ENCODE measurements around the gene TMEM41B.
"Not testable (repeated sequence)": the region's sequence is repeated elsewhere in the genome, so short reads cannot be mapped to it uniquely, and the experiment has no call there.

The TMEM41B gene

GRCh38 chr11:9277176-9277575 is 37.2 kb downstream of the TMEM41B start:
- Histone ChIP-seq H3K27me3 (ENCODE audit: low read depth) (no peaks in the 10 kb centered on the region), H3K4me3 (no peak overlapping the region), H3K36me3 (replicated peaks) (peaks cover 10% of the 10 kb centered on the region), H3K9me3 (no peaks in the 10 kb centered on the region), H3K4me1 (no peaks in the 10 kb centered on the region)
- in situ Hi-C loops (cut with MboI; ENCODE audit: low sequenced_read_pairs): no loop called here
- DNase-seq (ENCODE audit: low spot score in 2 of 2): no peak

DNA sequence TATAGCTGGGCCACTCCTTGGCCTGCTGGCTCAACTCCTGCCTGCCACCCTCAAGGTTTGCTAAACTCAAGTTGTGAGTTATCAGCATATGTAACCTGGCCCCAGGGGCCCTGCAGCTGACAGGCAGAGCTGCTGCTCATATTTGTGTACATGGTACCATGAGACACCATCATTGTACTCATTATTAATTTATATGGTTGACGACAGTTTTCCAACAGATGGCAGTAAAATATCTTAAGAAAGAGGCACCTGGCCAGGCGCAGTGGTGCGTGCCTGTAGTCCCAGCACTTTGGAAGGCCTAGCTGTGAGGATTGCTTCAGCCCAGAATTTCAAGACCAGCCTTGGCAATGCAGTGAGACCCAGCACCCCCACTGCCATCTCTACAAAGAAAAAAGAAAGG is 37.8 kb downstream of the TMEM41B start:
- Histone ChIP-seq H3K4me1 (no peaks in the 10 kb centered on the region), H3K9me3 (no peaks in the 10 kb centered on the region), H3K36me3 (replicated peaks) (peaks cover 9% of the 10 kb centered on the region), H3K27me3 (ENCODE audit: low read depth) (no peaks in the 10 kb centered on the region), H3K4me3 (no peak overlapping the region)
- in situ Hi-C loops (cut with MboI; ENCODE audit: low sequenced_read_pairs): no loop called here
- DNase-seq (ENCODE audit: low spot score in 2 of 2): no peak

GRCh38 chr11:9274499-9275258 is 39.7 kb downstream of the TMEM41B start:
- DNase-seq (ENCODE audit: low spot score in 2 of 2): no peak
- H3K27me3 ChIP-seq (ENCODE audit: low read depth): no peaks in the 10 kb centered on the region
- no peak overlapping the region for H3K4me3 ChIP-seq
- peaks cover 4% of the 10 kb centered on the region for H3K4me1 ChIP-seq
- H3K36me3 ChIP-seq (replicated peaks): no peaks in the 10 kb centered on the region
- in situ Hi-C loops (cut with MboI; ENCODE audit: low sequenced_read_pairs): no loop called here
- H3K9me3 ChIP-seq: no peaks in the 10 kb centered on the region; the same call in 1 of the 2 replicates

GRCh38 chr11:9273376-9274336 is 40.7 kb downstream of the TMEM41B start:
- in situ Hi-C loops (cut with MboI; ENCODE audit: low sequenced_read_pairs): no loop called here
- peaks cover 8% of the 10 kb centered on the region for H3K4me1 ChIP-seq
- DNase-seq (ENCODE audit: low spot score in 2 of 2): no peak

GRCh38 chr11:9269492-9270013 is 44.8 kb downstream of the TMEM41B start:
- H3K27me3 ChIP-seq (ENCODE audit: low read depth): no peaks in the 10 kb centered on the region
- no peak overlapping the region for H3K4me3 ChIP-seq
- H3K4me1 ChIP-seq: peaks cover 15% of the 10 kb centered on the region
- DNase-seq (ENCODE audit: low spot score in 2 of 2): peak in 1 of 2 experiments; percentile 40
- in situ Hi-C loops (cut with MboI; ENCODE audit: low sequenced_read_pairs): no loop called here
- H3K36me3 ChIP-seq (replicated peaks): no peaks in the 10 kb centered on the region
- no peaks in the 10 kb centered on the region; the same call in 1 of the 2 replicates for H3K9me3 ChIP-seq

More at GRCh38 chr11:9273376-9274336, 40.7 kb downstream of the TMEM41B start:
- H3K9me3 ChIP-seq: no peaks in the 10 kb centered on the region; the same call in 1 of the 2 replicates
- no peaks in the 10 kb centered on the region for H3K27me3 ChIP-seq (ENCODE audit: low read depth)
- no peak overlapping the region for H3K4me3 ChIP-seq
- H3K36me3 ChIP-seq (replicated peaks): no peaks in the 10 kb centered on the region

DNA sequence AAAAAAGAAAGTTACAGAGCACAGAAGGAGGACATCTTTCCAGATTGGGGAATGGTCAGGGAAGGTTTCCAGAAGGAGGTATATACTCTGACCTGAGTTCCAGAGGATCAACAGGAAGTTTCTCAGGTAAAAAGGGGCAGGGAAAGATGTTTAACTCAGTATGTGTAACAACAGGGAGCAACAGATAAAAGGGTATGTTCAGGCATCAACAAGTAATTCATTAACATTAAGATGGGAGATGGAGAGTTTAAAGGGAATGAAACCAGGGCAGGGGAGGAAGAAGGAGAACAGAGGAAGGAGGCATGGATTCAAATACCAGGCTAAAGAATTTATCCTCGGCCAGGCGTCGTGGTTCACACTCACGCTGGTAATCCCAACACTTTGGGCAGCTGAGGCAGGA is 46.7 kb downstream of the TMEM41B start:
- in situ Hi-C loops (cut with MboI; ENCODE audit: low sequenced_read_pairs): no loop called here
- H3K9me3 ChIP-seq: no peaks in the 10 kb centered on the region; the same call in 1 of the 2 replicates
- no peaks in the 10 kb centered on the region for H3K36me3 ChIP-seq (replicated peaks)
- peaks cover 15% of the 10 kb centered on the region for H3K4me1 ChIP-seq
- no peak for DNase-seq (ENCODE audit: low spot score in 2 of 2)
- no peaks in the 10 kb centered on the region for H3K27me3 ChIP-seq (ENCODE audit: low read depth)
- no peak overlapping the region for H3K4me3 ChIP-seq

GRCh38 chr11:9266926-9267325 is 47.5 kb downstream of the TMEM41B start:
- in situ Hi-C loops (cut with MboI; ENCODE audit: low sequenced_read_pairs): no loop called here

DNA sequence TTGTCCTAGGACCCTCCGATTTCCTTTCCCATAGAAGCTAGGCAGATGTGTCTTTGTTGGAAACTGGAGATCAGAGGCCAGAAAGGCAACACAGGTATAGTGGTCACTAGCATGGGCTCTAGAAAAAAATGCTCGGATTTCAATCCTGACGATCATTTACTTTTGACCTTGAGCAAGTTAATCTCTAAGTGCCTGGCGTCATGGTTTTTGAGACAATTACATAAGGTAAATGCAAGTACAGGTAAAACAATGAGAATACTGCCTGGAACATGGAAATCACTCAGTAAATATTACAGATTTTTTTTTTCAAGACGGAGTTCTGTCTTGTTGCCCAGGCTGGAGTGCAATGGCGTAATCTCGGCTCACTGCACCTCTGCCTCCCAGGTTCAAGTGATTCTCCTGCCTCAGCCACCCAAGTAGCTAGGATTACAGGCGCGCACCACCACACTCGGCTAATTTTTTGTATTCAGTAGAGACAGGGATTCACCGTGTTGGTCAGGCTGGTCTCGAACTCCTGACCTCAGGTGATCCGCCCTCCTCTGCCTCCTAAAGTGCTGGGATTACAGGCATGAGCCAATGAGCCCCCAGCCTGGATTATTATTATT is 48.2 kb downstream of the TMEM41B start:
- in situ Hi-C loops (cut with MboI; ENCODE audit: low sequenced_read_pairs): no loop called here
- no peaks in the 10 kb centered on the region for H3K27me3 ChIP-seq (ENCODE audit: low read depth)
- no peak overlapping the region for H3K4me3 ChIP-seq
- H3K36me3 ChIP-seq (replicated peaks): no peaks in the 10 kb centered on the region
- H3K9me3 ChIP-seq: no peaks in the 10 kb centered on the region; the same call in 1 of the 2 replicates
- peaks cover 21% of the 10 kb centered on the region for H3K4me1 ChIP-seq
- DNase-seq (ENCODE audit: low spot score in 2 of 2): no peak

More at GRCh38 chr11:9266926-9267325, 47.5 kb downstream of the TMEM41B start:
- H3K9me3 ChIP-seq: no peaks in the 10 kb centered on the region; the same call in 1 of the 2 replicates
- H3K36me3 ChIP-seq (replicated peaks): no peaks in the 10 kb centered on the region
- DNase-seq (ENCODE audit: low spot score in 2 of 2): no peak
- peaks cover 21% of the 10 kb centered on the region for H3K4me1 ChIP-seq
- H3K27me3 ChIP-seq (ENCODE audit: low read depth): no peaks in the 10 kb centered on the region
- H3K4me3 ChIP-seq: no peak overlapping the region

- no peaks in the 10 kb centered on the region for H3K36me3 ChIP-seq (replicated peaks)
- H3K4me1 ChIP-seq: peaks cover 21% of the 10 kb centered on the region
- H3K4me3 ChIP-seq: peak within 1 kb of the TSS; percentile 98
- DNase-seq (ENCODE audit: low spot score in 2 of 2): peak; percentile 82 to 92
- no peaks in the 10 kb centered on the region for H3K27me3 ChIP-seq (ENCODE audit: low read depth)
- in situ Hi-C loops (cut with MboI; ENCODE audit: low sequenced_read_pairs): no loop called here
- H3K9me3 ChIP-seq: no peaks in the 10 kb centered on the region
Measured at GRCh38 chr11:9265211-9266131, 48.9 kb downstream of the TMEM41B start, which contains the start of gene DENND5A. TSS of gene DENND5A (minus strand) at chr11:9265350. CDS start at chr11:9265069, 281 bp downstream.

DNA sequence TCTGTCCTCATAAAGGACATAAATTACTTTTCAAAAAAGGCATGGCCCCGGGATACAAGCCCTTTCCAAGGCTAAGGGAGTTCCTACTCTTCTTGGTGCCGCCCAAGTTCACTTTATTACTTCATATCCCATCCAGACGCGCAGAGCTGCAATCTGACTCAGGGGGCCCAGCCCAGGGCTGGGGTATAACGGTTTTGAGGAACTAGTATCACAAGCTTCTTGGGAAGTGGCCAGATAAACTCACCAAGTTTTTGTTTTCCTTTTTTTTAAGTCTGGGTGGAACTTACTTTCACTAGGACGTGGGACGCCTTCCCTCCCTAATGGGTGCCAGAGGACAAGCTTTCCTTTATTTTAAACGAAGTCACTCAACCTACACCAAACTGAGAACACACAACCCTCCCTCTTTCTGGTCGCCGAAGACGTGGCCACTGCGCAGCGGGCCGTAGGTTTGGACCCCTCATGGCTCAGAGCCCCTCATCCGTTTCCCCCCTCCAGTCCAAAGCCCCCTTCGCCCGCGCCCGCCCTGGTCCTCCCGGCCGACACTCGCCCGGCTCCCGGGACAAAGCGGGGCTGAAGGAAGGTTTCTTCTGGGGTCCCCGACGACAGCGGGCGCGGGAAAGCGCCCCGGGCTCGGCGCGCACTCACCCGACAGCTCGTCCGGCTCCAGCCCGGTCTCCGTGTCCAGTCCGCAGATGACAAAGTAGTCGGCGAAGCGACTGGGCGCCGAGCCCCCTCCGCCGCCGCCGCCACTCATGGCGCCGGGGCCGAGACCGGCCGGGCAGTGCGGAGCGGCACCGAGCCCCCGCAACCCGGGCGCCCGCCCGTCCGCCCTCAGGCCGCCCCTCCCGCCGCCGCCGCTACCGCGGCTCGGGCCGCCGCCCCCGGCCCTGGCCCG is 49.8 kb downstream of the TMEM41B start:
- in situ Hi-C loops (cut with MboI; ENCODE audit: low sequenced_read_pairs): no loop called here
- peak overlapping the region; percentile 98 for H3K4me3 ChIP-seq

DNA sequence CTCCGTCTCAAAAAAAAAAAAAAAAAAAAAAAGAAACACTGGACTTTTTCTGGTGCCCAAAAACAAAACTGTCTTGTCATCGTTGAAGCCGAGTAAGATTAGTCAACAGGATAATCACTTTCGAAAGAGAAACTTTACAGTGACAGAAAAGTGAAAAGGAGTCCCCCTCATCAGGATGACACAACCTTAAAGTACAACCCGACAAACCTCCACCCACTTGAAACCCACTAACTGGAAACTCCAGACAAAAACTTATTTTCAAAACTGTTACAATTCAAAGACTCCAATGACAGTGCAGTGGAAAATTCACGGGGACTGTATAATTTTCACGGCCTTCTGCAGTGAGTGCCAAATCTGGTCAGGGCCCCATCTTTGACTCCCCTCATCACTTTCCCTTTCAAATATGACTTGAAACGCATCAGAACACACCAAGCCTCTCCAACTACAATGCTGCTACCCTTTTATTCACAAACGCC is 50.5 kb downstream of the TMEM41B start:
- H3K36me3 ChIP-seq (replicated peaks): no peaks in the 10 kb centered on the region
- no peaks in the 10 kb centered on the region for H3K27me3 ChIP-seq (ENCODE audit: low read depth)
- in situ Hi-C loops (cut with MboI; ENCODE audit: low sequenced_read_pairs): no loop called here
- no peaks in the 10 kb centered on the region for H3K9me3 ChIP-seq
- DNase-seq (ENCODE audit: low spot score in 2 of 2): no peak
- peak overlapping the region; percentile 98 for H3K4me3 ChIP-seq
- H3K4me1 ChIP-seq: peaks cover 14% of the 10 kb centered on the region

More for the DNA sequence above, 49.8 kb downstream of the TMEM41B start:
- no peaks in the 10 kb centered on the region for H3K27me3 ChIP-seq (ENCODE audit: low read depth)
- H3K36me3 ChIP-seq (replicated peaks): no peaks in the 10 kb centered on the region
- H3K9me3 ChIP-seq: no peaks in the 10 kb centered on the region
- peak; percentile 68 to 74 for DNase-seq (ENCODE audit: low spot score in 2 of 2)
- H3K4me1 ChIP-seq: peaks cover 16% of the 10 kb centered on the region

GRCh38 chr11:9260838-9261146 is 53.6 kb downstream of the TMEM41B start:
- in situ Hi-C loops (cut with MboI; ENCODE audit: low sequenced_read_pairs); H3K4me1 ChIP-seq; DNase-seq (ENCODE audit: low spot score in 2 of 2); H3K36me3 ChIP-seq (replicated peaks); H3K27me3 ChIP-seq (ENCODE audit: low read depth); H3K9me3 ChIP-seq; H3K4me3 ChIP-seq: not testable (repeated sequence)
